H9 (cell line): ENCODE data around the gene SCN7A. TPM values are rescaled to one million over a fixed set of nuclear protein-coding genes. Genes with fewer than 3 reads are reported as not detected.

Experiments
- DNase-seq: peaks from one replicate; pipeline ENCODE4 v3.0.0-alpha.2; 2017
- H2AFZ ChIP-seq: one replicate; pipeline ENCODE4 v1.6.1; 2013; ENCODE audit warnings: mild to moderate bottlenecking, low read length, control low read depth, moderate library complexity
- H2AK5ac ChIP-seq: 2 replicates; pipeline ENCODE4 v1.6.1; 2013; ENCODE audit warnings: low read length, control low read depth, mixed read lengths; ENCODE audit not compliant: insufficient read length
- H2BK120ac ChIP-seq: one replicate; pipeline ENCODE4 v1.6.1; 2013; ENCODE audit warnings: low read depth, mild to moderate bottlenecking, low read length, control low read depth, inconsistent platforms; ENCODE audit not compliant: poor library complexity, severe bottlenecking
- H2BK12ac ChIP-seq: 2 replicates; pipeline ENCODE4 v1.6.1; 2013; ENCODE audit warnings: low read length, control low read depth, mixed read lengths, low read depth; ENCODE audit not compliant: insufficient read length
- H2BK15ac ChIP-seq: 2 replicates; pipeline ENCODE4 v1.6.1; 2013; ENCODE audit warnings: low read depth, low read length, control low read depth
- H2BK20ac ChIP-seq: one replicate; pipeline ENCODE4 v1.6.1; 2013; ENCODE audit warnings: low read depth, mild to moderate bottlenecking, low read length, control low read depth, inconsistent platforms; ENCODE audit not compliant: poor library complexity, severe bottlenecking
- H2BK5ac ChIP-seq: 2 replicates; pipeline ENCODE4 v1.6.1; 2013; ENCODE audit warnings: low read length, control low read depth, mixed read lengths; ENCODE audit not compliant: insufficient read length
- H3K14ac ChIP-seq: 2 replicates; pipeline ENCODE4 v1.6.1; 2013; ENCODE audit warnings: low read length, control low read depth; ENCODE audit not compliant: insufficient read depth
- H3K18ac ChIP-seq: 2 replicates; pipeline ENCODE4 v1.6.1; 2013; ENCODE audit warnings: low read depth, mild to moderate bottlenecking, mixed read lengths, low read length, control low read depth; ENCODE audit not compliant: insufficient read length
- H3K23ac ChIP-seq: 2 replicates; pipeline ENCODE4 v1.6.1; 2013; ENCODE audit warnings: low read length, control low read depth, mixed read lengths, low read depth; ENCODE audit not compliant: insufficient read length
- H3K23me2 ChIP-seq: 2 replicates; pipeline ENCODE4 v1.6.1; 2013; ENCODE audit warnings: low read depth, mild to moderate bottlenecking, mixed read lengths, low read length, control low read depth; ENCODE audit not compliant: insufficient read length, poor library complexity, severe bottlenecking
- H3K27ac ChIP-seq: 2 replicates; pipeline ENCODE4 v1.5.1; 2013; ENCODE audit warnings: low read length, control low read depth, mixed read lengths, low read depth; ENCODE audit not compliant: insufficient read length
- H3K27me3 ChIP-seq: 2 replicates; pipeline ENCODE4 v1.6.1; 2013; ENCODE audit warnings: low read length, control low read depth, inconsistent platforms; ENCODE audit not compliant: insufficient read depth
- H3K4ac ChIP-seq: 2 replicates; pipeline ENCODE4 v1.6.1; 2013; ENCODE audit warnings: low read depth, mild to moderate bottlenecking, control low read depth, inconsistent platforms, low read length, moderate library complexity
- H3K4me1 ChIP-seq: 2 replicates; pipeline ENCODE4 v1.6.1; 2013; ENCODE audit warnings: low read length, control low read depth, inconsistent platforms; ENCODE audit not compliant: insufficient read depth
- H3K4me2 ChIP-seq: 2 replicates; pipeline ENCODE4 v1.6.1; 2013; ENCODE audit warnings: low read length, control low read depth, mixed read lengths; ENCODE audit not compliant: insufficient read length, insufficient read depth
- H3K56ac ChIP-seq: 2 replicates; pipeline ENCODE4 v1.6.1; 2013; ENCODE audit warnings: low read depth, mild to moderate bottlenecking, mixed read lengths, low read length, control low read depth; ENCODE audit not compliant: insufficient read length
- H3K79me1 ChIP-seq: 2 replicates; pipeline ENCODE4 v1.6.1; 2013; ENCODE audit warnings: low read depth, mild to moderate bottlenecking, moderate library complexity, low read length, control low read depth, inconsistent platforms; ENCODE audit not compliant: insufficient read depth, poor library complexity, severe bottlenecking
- H3K79me2 ChIP-seq: 2 replicates; pipeline ENCODE4 v1.6.1; 2013; ENCODE audit warnings: low read length, control low read depth, inconsistent platforms; ENCODE audit not compliant: insufficient read depth
- H3K9ac ChIP-seq: 2 replicates; pipeline ENCODE4 v1.6.1; 2013; ENCODE audit warnings: low read length, control low read depth, mixed read lengths; ENCODE audit not compliant: insufficient read length; ENCODE audit errors: extremely low read depth
- H3K9me3 ChIP-seq: one replicate; pipeline ENCODE4 v1.6.1; 2013; ENCODE audit warnings: low read depth, low read length, inconsistent platforms; ENCODE audit not compliant: control insufficient read depth
- H3T11ph ChIP-seq: one replicate; pipeline ENCODE4 v1.6.1; 2013; ENCODE audit warnings: mild to moderate bottlenecking, low read length, control low read depth, inconsistent platforms
- H4K20me1 ChIP-seq: one replicate; pipeline ENCODE4 v1.6.1; 2013; ENCODE audit not compliant: control insufficient read depth, insufficient read length, insufficient read depth
- H4K5ac ChIP-seq: 2 replicates; pipeline ENCODE4 v1.6.1; 2013; ENCODE audit warnings: low read depth, mild to moderate bottlenecking, mixed read lengths, low read length, control low read depth; ENCODE audit not compliant: insufficient read length
- H4K8ac ChIP-seq: replicated peaks from 2 replicates; pipeline ENCODE4 v1.6.1; 2013; ENCODE audit warnings: low read length, control low read depth, mixed read lengths, low read depth; ENCODE audit not compliant: insufficient read length
- H4K91ac ChIP-seq: 2 replicates; pipeline ENCODE4 v1.6.1; 2013; ENCODE audit warnings: low read depth, mild to moderate bottlenecking, moderate library complexity, mixed read lengths, low read length, control low read depth; ENCODE audit not compliant: insufficient read length
- H3K27ac Mint-ChIP-seq, 3 experiments: 2 replicates in 2 of 3; 3 replicates in 1 of 3; pipeline ENCODE4 v1.8.0; 2020 to 2021; ENCODE audit warnings: mixed read lengths in 3 of 3, mild to moderate bottlenecking in 1 of 3, moderate library complexity in 1 of 3
- H3K27me3 Mint-ChIP-seq: 2 replicates; pipeline ENCODE4 v1.8.0; 2021; ENCODE audit warnings: low read depth, mild to moderate bottlenecking, moderate library complexity, mixed read lengths
- H3K36me3 Mint-ChIP-seq, 3 experiments: 2 replicates in 2 of 3; 3 replicates in 1 of 3; pipeline ENCODE4 v1.8.0; 2020 to 2021; ENCODE audit warnings: low read depth in 3 of 3, mixed read lengths in 3 of 3; ENCODE audit not compliant: insufficient read depth in 1 of 3
- H3K4me1 Mint-ChIP-seq, 2 experiments: 2 replicates each; pipeline ENCODE4 v1.8.0; 2020; ENCODE audit warnings: mixed read lengths in 2 of 2
- H3K4me3 Mint-ChIP-seq, 2 experiments: 2 replicates in 1 of 2; 3 replicates in 1 of 2; pipeline ENCODE4 v1.8.0; 2020 to 2021; ENCODE audit warnings: mild to moderate bottlenecking in 2 of 2, mixed read lengths in 2 of 2, moderate library complexity in 1 of 2
- H3K9me3 Mint-ChIP-seq, 2 experiments: 2 replicates in 1 of 2; 3 replicates in 1 of 2; pipeline ENCODE4 v1.8.0; 2020; ENCODE audit warnings: mild to moderate bottlenecking in 2 of 2, mixed read lengths in 2 of 2, moderate library complexity in 1 of 2
- CTCF ChIP-seq: fragments of 200-600 bp; sonication (generic); conservative IDR thresholded peaks from 3 replicates; pipeline ENCODE4 v1.8.0; 2021; ENCODE audit warnings: antibody characterized with exemption, mild to moderate bottlenecking
- WGBS: extraction: QIAGEN DNeasy Blood & Tissue Kit; methylation state at CpG from one replicate; pipeline ENCODE4 v1.1.7; 2013; ENCODE audit warnings: missing lambda C conversion rate, low lambda C conversion rate, mixed read lengths; ENCODE audit not compliant: insufficient read length; ENCODE audit errors: extremely low coverage; 5-methylcytosine and 5-hydroxymethylcytosine counted together
- total RNA-seq: library from RNA; stranded (reverse); gene quantifications from 2 replicates; pipeline ENCODE4 v1.2.1, GENCODE V29; 2021

Gene SCN7A
- total RNA-seq, 1 experiment from 2014 or later: 0.07 TPM

DNA sequence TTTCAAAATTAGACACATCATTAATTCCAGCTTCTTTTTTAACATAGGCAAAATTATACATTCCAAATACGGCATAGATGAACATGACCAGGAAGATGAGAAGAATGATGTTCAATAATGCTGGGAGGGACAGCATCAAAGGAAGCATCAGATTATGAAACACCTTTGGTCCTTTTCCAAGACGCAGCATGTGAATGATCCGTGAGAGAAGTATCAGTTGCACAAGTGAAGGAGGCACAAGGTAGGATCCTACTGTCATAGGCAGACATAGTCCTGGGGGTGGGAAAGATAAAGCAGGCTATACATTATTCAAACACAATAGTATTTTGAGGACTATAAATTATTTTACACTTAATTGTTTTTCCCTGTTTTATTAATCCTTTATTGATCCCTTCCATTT, 87.7 kb downstream of the SCN7A start:
- no peaks in the 10 kb centered on the region for H3K9me3 ChIP-seq
- H4K5ac ChIP-seq: no peak overlapping the region
- no peak overlapping the region for H3K4me2 ChIP-seq
- no peaks in the 10 kb centered on the region for H3K27me3 ChIP-seq
- H4K91ac ChIP-seq: no peak overlapping the region
- 0 out of 4 replicates have a peak, but pooled peaks cover 2 to 4% of the 10 kb centered on the region in 2 experiments for H3K4me1 Mint-ChIP-seq
- no peak overlapping the region for H3K18ac ChIP-seq
- H4K20me1 ChIP-seq: no peaks in the 10 kb centered on the region
- H3K9me3 Mint-ChIP-seq: no peaks in the 10 kb centered on the region
- H3K23ac ChIP-seq: no peak overlapping the region
- H2AFZ ChIP-seq: no peak overlapping the region
- H3K79me1 ChIP-seq: no peaks in the 10 kb centered on the region
- H3K27me3 Mint-ChIP-seq: no peaks in the 10 kb centered on the region
- no peaks in the 10 kb centered on the region for H3K23me2 ChIP-seq
- H3K14ac ChIP-seq: no peak overlapping the region
- H3K36me3 Mint-ChIP-seq: no peaks in the 10 kb centered on the region
- H3K79me2 ChIP-seq: no peaks in the 10 kb centered on the region
- no peak overlapping the region for H3T11ph ChIP-seq
- no peak overlapping the region for H3K56ac ChIP-seq
- no peak overlapping the region for H2BK5ac ChIP-seq
- no peak overlapping the region for H4K8ac ChIP-seq
- H2BK15ac ChIP-seq: no peak overlapping the region
- H3K9ac ChIP-seq: no peak overlapping the region
- H3K4me1 ChIP-seq: no peaks in the 10 kb centered on the region
- H3K27ac Mint-ChIP-seq: no peak overlapping the region
- H3K4ac ChIP-seq: no peak overlapping the region
- no CpG with 5 or more reads among the region's 3 CpGs for WGBS
- H3K4me3 Mint-ChIP-seq: no peak overlapping the region
- H2BK12ac ChIP-seq: no peak overlapping the region
- H2AK5ac ChIP-seq: no peak overlapping the region
- DNase-seq: no peak
- no peak for TF ChIP-seq CTCF
- H3K27ac ChIP-seq: no peak overlapping the region
- no peak overlapping the region for H2BK20ac ChIP-seq
- no peak overlapping the region for H2BK120ac ChIP-seq
